ENCODE results near the gene CYP4B1. TPM values are rescaled to one million over a fixed set of nuclear protein-coding genes. Genes with fewer than 3 reads are reported as not detected.

CYP4B1 gene
- total and polyA plus RNA-seq, 2 donors (not counting 3 experiments of a cell fraction or from before 2014, with no cell fraction given), result not detected

GRCh38 chr1:46807046-46807972, 8.5 kb downstream of the CYP4B1 start:
- no peaks in the 10 kb centered on the region for H3K27me3 ChIP-seq (ENCODE audit: control insufficient read depth in 2 of 2, insufficient read depth in 2 of 2, low read length in 2 of 2)
- BruUV-seq (replicated peaks), result no TSS peak
- dilution Hi-C loops (cut with MboI; ENCODE audit: extremely low pct_ligation_motif_present, low sequenced_read_pairs) (no loop called here), intact Hi-C loops (cut with micrococcal nuclease) (no loop called here)
- no peaks in the 10 kb centered on the region for H4K20me1 ChIP-seq (replicated peaks; ENCODE audit: control insufficient read depth, extremely low read depth, insufficient read depth, low read length)
- FAIRE-seq (no peak), DNase-seq (ENCODE audit: low read depth, low spot score) (no peak)
- no peak overlapping the region for H3K4me3 ChIP-seq (replicated peaks in 1 of 3; ENCODE audit: insufficient read depth in 1 of 3, low read depth in 1 of 3, low read length in 3 of 3)
- H3K36me3 ChIP-seq (ENCODE audit: control insufficient read depth in 2 of 2, extremely low read depth in 1 of 2, insufficient read depth in 2 of 2, low read length in 2 of 2), result no peaks in the 10 kb centered on the region
- ChIA-PET POLR2A (no interaction called here), CTCF (interaction anchor here (1.3 kb wide), 1 partner anchor 60 kb away, joined by 3 read pairs; no protein-coding TSS in a partner anchor)
- H3K27ac ChIP-seq (ENCODE audit: insufficient read depth, low read depth, low read length), result no peak overlapping the region
- no peaks in the 10 kb centered on the region for H3K9me1 ChIP-seq (replicated peaks; ENCODE audit: control insufficient read depth, extremely low read depth, insufficient read depth, low read length)
- no peak overlapping the region for H3K4me2 ChIP-seq (ENCODE audit: insufficient read depth, low read length)
- no peaks in the 10 kb centered on the region for H3K9me3 ChIP-seq (replicated peaks; ENCODE audit: control insufficient read depth, insufficient read depth, low read length)
- H3K9ac ChIP-seq (replicated peaks; ENCODE audit: extremely low read depth, insufficient read depth, low read length), result no peak overlapping the region
- H2AFZ ChIP-seq (ENCODE audit: low read depth, low read length), result no peak overlapping the region
- H3K4me1 ChIP-seq (ENCODE audit: control insufficient read depth, extremely low read depth, insufficient read depth, low read length), result no peaks in the 10 kb centered on the region
- TF ChIP-seq EZH2 (IDR thresholded peaks at IDR 0.05; ENCODE audit: borderline replicate concordance, low read depth, low read length, severe bottlenecking), result no peak
- no peaks in the 10 kb centered on the region for H3K79me2 ChIP-seq (ENCODE audit: control insufficient read depth, insufficient read depth, low read length)

GRCh38 chr1:46809071-46809470, 10.2 kb downstream of the CYP4B1 start:
- dilution Hi-C loops (cut with MboI; ENCODE audit: extremely low pct_ligation_motif_present, low sequenced_read_pairs), result no loop called here

More at GRCh38 chr1:46809071-46809470, 10.2 kb downstream of the CYP4B1 start:
- FAIRE-seq (no peak), DNase-seq (ENCODE audit: low read depth, low spot score) (no peak)
- Histone ChIP-seq H3K4me2 (ENCODE audit: insufficient read depth, low read length) (no peak overlapping the region), H3K4me3 (replicated peaks in 1 of 3; ENCODE audit: insufficient read depth in 1 of 3, low read depth in 1 of 3, low read length in 3 of 3) (no peak overlapping the region), H3K79me2 (ENCODE audit: control insufficient read depth, insufficient read depth, low read length) (no peaks in the 10 kb centered on the region), H3K27me3 (ENCODE audit: control insufficient read depth in 2 of 2, insufficient read depth in 2 of 2, low read length in 2 of 2) (no peaks in the 10 kb centered on the region), H2AFZ (ENCODE audit: low read depth, low read length) (no peak overlapping the region), H3K36me3 (ENCODE audit: control insufficient read depth in 2 of 2, extremely low read depth in 1 of 2, insufficient read depth in 2 of 2, low read length in 2 of 2) (no peaks in the 10 kb centered on the region), H4K20me1 (replicated peaks; ENCODE audit: control insufficient read depth, extremely low read depth, insufficient read depth, low read length) (no peaks in the 10 kb centered on the region), H3K9me1 (replicated peaks; ENCODE audit: control insufficient read depth, extremely low read depth, insufficient read depth, low read length) (no peaks in the 10 kb centered on the region), H3K9me3 (replicated peaks; ENCODE audit: control insufficient read depth, insufficient read depth, low read length) (no peaks in the 10 kb centered on the region), H3K9ac (replicated peaks; ENCODE audit: extremely low read depth, insufficient read depth, low read length) (no peak overlapping the region), H3K27ac (ENCODE audit: insufficient read depth, low read depth, low read length) (no peak overlapping the region), H3K4me1 (ENCODE audit: control insufficient read depth, extremely low read depth, insufficient read depth, low read length) (no peaks in the 10 kb centered on the region)
- ChIA-PET CTCF (no interaction called here), POLR2A (no interaction called here)
- BruUV-seq (replicated peaks), result no TSS peak
- TF ChIP-seq EZH2 (IDR thresholded peaks at IDR 0.05; ENCODE audit: borderline replicate concordance, low read depth, low read length, severe bottlenecking) (no peak), POLR2A (IDR thresholded peaks at IDR 0.05; ENCODE audit: low read depth, low read length) (no peak), JUN (IDR thresholded peaks at IDR 0.05; ENCODE audit: borderline replicate concordance, insufficient read depth, insufficient read length, low read depth) (no peak), MYC (IDR thresholded peaks at IDR 0.05; ENCODE audit: low read depth, low read length) (no peak), FOS (IDR thresholded peaks at IDR 0.05; ENCODE audit: borderline replicate concordance, insufficient read depth, low read length) (no peak), GATA2 (IDR thresholded peaks at IDR 0.05; ENCODE audit: insufficient read depth, insufficient read length, low read depth, low read length) (no peak), POLR2AphosphoS5 (IDR thresholded peaks at IDR 0.05; ENCODE audit: insufficient read depth, low read depth, low read length) (no peak), CTCF (IDR thresholded peaks at IDR 0.05; ENCODE audit: extremely low read depth in 1 of 2, insufficient read depth in 1 of 2, low read depth in 1 of 2, low read length in 2 of 2) (no peak), MAX (IDR thresholded peaks at IDR 0.05; ENCODE audit: insufficient read depth, insufficient read length) (no peak)
- intact Hi-C loops (cut with micrococcal nuclease), result no loop called here
